Measurements from ENCODE around the gene CDS2.

DNA sequence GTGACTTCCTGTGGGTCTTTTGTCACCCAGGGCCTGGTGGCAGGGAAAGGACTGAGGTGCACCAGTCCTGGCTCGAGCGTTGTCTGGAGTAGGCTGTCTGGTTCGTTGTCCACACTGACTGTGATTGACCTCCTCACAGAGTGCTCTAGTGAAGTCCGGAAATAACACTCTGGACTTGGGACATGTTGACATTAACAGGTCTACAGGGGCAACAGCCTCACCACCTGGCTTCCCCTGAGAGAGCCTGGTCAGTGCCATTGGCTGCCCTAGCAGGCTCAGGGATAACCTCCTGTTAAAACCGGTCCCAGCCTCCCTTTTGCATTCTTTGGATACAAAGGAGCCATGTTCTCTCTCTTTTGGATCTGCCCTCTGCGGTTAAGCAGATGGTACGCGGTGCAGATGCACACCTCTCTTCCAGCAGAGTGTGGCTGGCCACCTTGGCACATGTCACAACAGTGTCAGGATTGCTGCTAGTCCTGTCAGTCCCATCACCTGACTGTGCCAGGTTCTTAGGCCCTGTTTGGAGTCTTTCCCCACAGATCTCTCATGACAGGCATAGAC is 46.2 kb downstream of the CDS2 start:
- TF ChIP-seq, protein P1, sequence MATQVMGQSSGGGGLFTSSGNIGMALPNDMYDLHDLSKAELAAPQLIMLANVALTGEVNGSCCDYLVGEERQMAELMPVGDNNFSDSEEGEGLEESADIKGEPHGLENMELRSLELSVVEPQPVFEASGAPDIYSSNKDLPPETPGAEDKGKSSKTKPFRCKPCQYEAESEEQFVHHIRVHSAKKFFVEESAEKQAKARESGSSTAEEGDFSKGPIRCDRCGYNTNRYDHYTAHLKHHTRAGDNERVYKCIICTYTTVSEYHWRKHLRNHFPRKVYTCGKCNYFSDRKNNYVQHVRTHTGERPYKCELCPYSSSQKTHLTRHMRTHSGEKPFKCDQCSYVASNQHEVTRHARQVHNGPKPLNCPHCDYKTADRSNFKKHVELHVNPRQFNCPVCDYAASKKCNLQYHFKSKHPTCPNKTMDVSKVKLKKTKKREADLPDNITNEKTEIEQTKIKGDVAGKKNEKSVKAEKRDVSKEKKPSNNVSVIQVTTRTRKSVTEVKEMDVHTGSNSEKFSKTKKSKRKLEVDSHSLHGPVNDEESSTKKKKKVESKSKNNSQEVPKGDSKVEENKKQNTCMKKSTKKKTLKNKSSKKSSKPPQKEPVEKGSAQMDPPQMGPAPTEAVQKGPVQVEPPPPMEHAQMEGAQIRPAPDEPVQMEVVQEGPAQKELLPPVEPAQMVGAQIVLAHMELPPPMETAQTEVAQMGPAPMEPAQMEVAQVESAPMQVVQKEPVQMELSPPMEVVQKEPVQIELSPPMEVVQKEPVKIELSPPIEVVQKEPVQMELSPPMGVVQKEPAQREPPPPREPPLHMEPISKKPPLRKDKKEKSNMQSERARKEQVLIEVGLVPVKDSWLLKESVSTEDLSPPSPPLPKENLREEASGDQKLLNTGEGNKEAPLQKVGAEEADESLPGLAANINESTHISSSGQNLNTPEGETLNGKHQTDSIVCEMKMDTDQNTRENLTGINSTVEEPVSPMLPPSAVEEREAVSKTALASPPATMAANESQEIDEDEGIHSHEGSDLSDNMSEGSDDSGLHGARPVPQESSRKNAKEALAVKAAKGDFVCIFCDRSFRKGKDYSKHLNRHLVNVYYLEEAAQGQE (IDR thresholded peaks at IDR 0.05; ENCODE audit: insufficient read depth in 1 of 2, low read depth in 2 of 2, low read length in 2 of 2): no peak
- no peak for TF ChIP-seq POLR2AphosphoS5 (IDR thresholded peaks at IDR 0.05; ENCODE audit: low read depth, low read length)

Data from PFSK-1 (cell line).